Chondrocyte (in vitro differentiated cells): ENCODE measurements around the gene PPL. TPM values are rescaled to one million over a fixed set of nuclear protein-coding genes. Genes with fewer than 3 reads are reported as not detected.

Experiments
- DNase-seq: peaks from one replicate; pipeline ENCODE4 v3.0.0; 2021; ENCODE audit warnings: mixed read lengths, low spot score
- H3K27ac Mint-ChIP-seq: one replicate; pipeline ENCODE4 v1.8.0; 2021; ENCODE audit warnings: mild to moderate bottlenecking, moderate library complexity, mixed read lengths; ENCODE audit not compliant: unreplicated experiment
- H3K27me3 Mint-ChIP-seq: 2 replicates; pipeline ENCODE4 v1.8.0; 2021; ENCODE audit warnings: low read depth, mixed read lengths
- H3K36me3 Mint-ChIP-seq: 2 replicates; pipeline ENCODE4 v1.8.0; 2021; ENCODE audit warnings: low read depth, mixed read lengths
- H3K4me1 Mint-ChIP-seq: 2 replicates; pipeline ENCODE4 v1.8.0; 2021; ENCODE audit warnings: low read depth, mild to moderate bottlenecking, mixed read lengths
- H3K4me3 Mint-ChIP-seq: one replicate; pipeline ENCODE4 v1.8.0; 2021; ENCODE audit warnings: mild to moderate bottlenecking, moderate library complexity, mixed read lengths; ENCODE audit not compliant: unreplicated experiment
- H3K9me3 Mint-ChIP-seq: 2 replicates; pipeline ENCODE4 v1.8.0; 2021; ENCODE audit warnings: low read depth, mixed read lengths
- total RNA-seq: library from RNA; stranded (reverse); gene quantifications from 3 replicates; pipeline ENCODE4 v1.2.1, GENCODE V29; 2021
- TF ChIP-seq, protein P1 (sequence below): fragments of 200-600 bp; sonication (generic); IDR thresholded peaks from 2 replicates; pipeline ENCODE4 v1.5.0; 2021; ENCODE audit warnings: antibody characterized with exemption, mild to moderate bottlenecking, moderate library complexity

Gene PPL
- total RNA-seq, 1 donor from 2014 or later, result 0.97 TPM

DNA sequence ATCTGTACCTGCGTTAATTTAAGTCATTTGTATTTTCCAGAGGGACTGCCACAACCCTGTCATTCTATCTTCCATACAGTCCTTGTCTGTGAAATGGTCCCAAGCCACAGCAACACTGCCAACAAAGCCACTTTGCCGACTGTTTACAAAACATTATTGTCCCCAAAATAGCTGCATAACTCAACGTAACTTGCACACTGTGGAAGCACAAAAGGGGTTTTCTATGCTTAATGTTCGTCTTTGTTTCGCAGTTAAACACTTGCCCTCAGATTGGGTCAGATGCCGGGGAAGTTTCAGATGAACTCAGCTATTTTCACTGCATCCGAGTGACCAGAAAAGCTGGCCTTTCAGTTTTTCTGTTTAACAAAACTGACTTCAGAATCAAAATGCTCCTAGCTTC, 25.8 kb upstream of the PPL start:
- Mint-ChIP-seq H3K4me1 (peaks cover 7% of the 10 kb centered on the region), H3K4me3 (no peak overlapping the region), H3K27me3 (peaks cover 19% of the 10 kb centered on the region), H3K36me3 (no peaks in the 10 kb centered on the region), H3K27ac (no peak overlapping the region), H3K9me3 (no peaks in the 10 kb centered on the region)
- DNase-seq, result no peak
- TF ChIP-seq, protein P1, sequence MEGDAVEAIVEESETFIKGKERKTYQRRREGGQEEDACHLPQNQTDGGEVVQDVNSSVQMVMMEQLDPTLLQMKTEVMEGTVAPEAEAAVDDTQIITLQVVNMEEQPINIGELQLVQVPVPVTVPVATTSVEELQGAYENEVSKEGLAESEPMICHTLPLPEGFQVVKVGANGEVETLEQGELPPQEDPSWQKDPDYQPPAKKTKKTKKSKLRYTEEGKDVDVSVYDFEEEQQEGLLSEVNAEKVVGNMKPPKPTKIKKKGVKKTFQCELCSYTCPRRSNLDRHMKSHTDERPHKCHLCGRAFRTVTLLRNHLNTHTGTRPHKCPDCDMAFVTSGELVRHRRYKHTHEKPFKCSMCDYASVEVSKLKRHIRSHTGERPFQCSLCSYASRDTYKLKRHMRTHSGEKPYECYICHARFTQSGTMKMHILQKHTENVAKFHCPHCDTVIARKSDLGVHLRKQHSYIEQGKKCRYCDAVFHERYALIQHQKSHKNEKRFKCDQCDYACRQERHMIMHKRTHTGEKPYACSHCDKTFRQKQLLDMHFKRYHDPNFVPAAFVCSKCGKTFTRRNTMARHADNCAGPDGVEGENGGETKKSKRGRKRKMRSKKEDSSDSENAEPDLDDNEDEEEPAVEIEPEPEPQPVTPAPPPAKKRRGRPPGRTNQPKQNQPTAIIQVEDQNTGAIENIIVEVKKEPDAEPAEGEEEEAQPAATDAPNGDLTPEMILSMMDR, result no peak

DNA sequence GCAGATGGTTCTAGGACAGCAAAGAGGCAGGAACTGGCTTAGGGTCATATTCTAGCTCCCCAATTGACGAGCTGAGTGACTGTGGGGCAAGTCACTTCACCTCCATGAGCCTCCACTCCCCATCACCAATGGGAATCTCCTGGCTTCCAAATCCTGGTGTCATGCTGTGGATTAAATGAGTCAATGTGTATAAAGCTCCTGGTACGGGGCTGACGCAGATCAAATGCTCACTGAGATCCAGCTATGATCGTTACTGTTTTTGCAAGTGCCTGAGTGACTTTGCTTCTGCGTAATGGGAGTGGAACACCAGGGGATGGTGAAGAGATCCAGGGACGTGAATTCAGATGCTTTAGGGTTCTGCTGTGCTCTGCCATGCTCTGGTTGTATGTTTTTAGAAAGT, 23.6 kb upstream of the PPL start:
- Mint-ChIP-seq H3K27me3 (peaks cover 19% of the 10 kb centered on the region), H3K9me3 (no peaks in the 10 kb centered on the region), H3K4me3 (no peak overlapping the region), H3K36me3 (no peaks in the 10 kb centered on the region), H3K4me1 (peaks cover 17% of the 10 kb centered on the region), H3K27ac (no peak overlapping the region)
- DNase-seq, result no peak
- TF ChIP-seq, protein P1, result no peak

DNA sequence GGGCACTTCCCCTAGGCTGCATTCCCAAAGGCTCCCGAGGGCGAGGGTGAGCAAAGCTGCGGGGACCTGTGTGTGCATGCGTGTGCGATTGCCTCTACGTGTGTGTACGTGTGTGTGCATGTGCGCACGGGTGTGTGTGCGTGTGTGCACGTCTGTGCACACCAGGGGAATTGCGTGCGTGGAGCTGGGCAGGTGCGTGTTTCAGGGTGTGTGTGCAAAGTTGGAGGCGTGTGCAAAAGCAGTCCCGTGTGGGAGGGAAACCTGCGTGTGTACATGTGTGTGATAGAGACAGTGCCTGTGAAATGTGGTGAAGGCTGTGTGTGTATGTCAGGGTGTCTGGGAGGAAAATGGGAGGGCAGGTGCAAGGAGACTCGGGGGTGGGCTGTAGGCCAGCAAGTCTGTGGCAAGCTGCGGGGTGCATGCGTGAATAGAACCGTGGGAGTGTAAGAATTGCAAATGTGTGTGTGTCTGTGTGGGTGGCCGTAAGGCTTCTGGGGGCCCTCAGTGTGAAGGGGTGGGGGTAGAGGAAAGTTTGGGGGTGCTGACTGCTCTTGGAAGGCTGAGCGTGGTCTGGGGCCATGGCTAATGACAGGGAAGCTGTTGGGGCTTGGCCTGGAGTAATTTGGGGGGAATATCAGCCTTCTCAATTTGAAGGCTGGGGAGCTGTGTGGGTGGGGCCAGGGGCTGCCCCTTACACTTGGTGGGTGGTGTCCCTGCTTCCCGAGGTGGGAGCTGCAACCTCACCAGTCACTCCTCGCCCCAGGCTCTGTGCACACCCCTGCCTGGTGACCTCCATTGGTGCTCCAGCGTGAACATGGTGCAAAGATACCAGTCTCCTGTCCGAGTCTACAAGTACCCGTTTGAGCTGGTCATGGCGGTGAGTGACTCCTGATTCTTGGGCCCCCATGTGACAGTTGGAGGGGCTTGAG, 21.8 kb upstream of the PPL start:
- peak overlapping the region; percentile 60 for H3K4me3 Mint-ChIP-seq
- DNase-seq, result no peak
- peaks cover 16% of the 10 kb centered on the region for H3K27me3 Mint-ChIP-seq
- H3K9me3 Mint-ChIP-seq, result no peaks in the 10 kb centered on the region
- H3K27ac Mint-ChIP-seq, result no peak overlapping the region
- TF ChIP-seq, protein P1, result no peak
- no peaks in the 10 kb centered on the region for H3K36me3 Mint-ChIP-seq
- H3K4me1 Mint-ChIP-seq, result peaks cover 17% of the 10 kb centered on the region

DNA sequence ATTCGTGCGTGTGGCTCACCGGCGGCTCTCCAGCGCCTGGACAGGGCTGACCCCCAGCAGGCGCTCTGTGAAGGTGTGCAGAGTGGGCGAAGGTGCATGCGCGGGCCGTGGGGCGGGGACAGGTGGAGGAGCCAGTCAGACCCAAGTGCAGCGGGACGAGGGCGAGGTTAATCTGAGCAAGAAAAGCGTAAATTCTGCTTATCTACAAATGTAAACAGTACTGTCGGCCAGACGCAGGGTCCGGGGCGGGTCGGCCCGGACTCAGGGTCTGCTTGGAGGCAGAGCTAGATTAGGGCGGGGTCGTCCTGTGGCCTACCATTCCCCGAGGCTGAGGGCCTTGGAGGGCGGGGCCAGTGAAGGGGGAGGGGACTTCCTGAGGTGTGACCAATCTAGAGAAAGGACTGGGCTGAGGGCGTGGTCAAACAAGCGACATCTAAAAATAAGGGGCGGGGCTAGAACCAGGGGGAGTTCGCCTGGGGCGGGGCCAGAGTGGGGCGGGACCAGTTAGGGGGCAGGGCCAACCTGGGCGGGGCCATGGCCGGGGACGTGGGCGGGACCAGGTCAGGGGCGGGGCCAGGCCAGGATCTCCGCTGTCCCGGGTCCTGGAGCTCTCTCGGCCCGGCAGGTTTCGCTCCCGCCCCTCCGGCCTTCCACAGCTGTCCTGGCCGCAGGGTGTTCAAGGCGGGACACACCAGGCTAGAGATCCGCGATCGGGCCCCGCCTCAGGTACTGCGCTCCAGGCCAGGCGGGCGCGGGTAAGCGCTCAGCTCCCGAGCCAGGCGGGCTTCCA, 21.0 kb upstream of the PPL start, which contains the start of gene SEC14L5:
SEC14L5 (plus strand) TSS at position 611 of the 790 bp plus-strand sequence. CDS start 994 bp downstream, outside the sequence.
- H3K9me3 Mint-ChIP-seq, result no peaks in the 10 kb centered on the region
- peak; percentile 96 for DNase-seq
- H3K27ac Mint-ChIP-seq, result peak within 1 kb of the TSS; percentile 83
- H3K36me3 Mint-ChIP-seq, result no peaks in the 10 kb centered on the region
- peaks cover 14% of the 10 kb centered on the region for H3K27me3 Mint-ChIP-seq
- H3K4me3 Mint-ChIP-seq, result peak within 1 kb of the TSS; percentile 78
- peaks cover 17% of the 10 kb centered on the region for H3K4me1 Mint-ChIP-seq
- TF ChIP-seq, protein P1, result no peak

DNA sequence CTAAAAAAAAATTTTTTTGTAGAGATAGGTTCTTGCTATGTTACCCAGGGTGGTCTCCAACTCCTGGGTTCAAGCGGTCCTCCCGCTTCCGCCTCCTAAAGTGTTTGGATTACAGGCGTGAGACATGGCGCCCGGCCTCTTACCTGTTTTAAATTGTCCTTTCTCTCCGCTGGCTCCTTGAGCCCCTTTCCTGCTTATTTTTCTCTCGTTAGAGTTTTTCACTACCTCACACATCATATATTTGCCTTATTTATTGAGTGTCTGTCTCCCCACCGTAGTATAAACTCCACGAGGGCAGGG, 20.4 kb upstream of the PPL start:
- H3K36me3 Mint-ChIP-seq, result no peaks in the 10 kb centered on the region
- peaks cover 17% of the 10 kb centered on the region for H3K4me1 Mint-ChIP-seq
- H3K27ac Mint-ChIP-seq, result peak overlapping the region; percentile 83
- TF ChIP-seq, protein P1, result no peak
- H3K4me3 Mint-ChIP-seq, result peak overlapping the region; percentile 78
- DNase-seq, result no peak
- H3K27me3 Mint-ChIP-seq, result peaks cover 12% of the 10 kb centered on the region
- no peaks in the 10 kb centered on the region for H3K9me3 Mint-ChIP-seq
